Nephron (organoid): ENCODE data around the gene PACS1.
A peak's percentile ranks its signal among the peaks of the same experiment; 100 is the strongest.

Source experiments
- H3K27ac Mint-ChIP-seq, 3 experiments: 2 replicates each; pipeline ENCODE4 v1.8.0; 2020; ENCODE audit warnings: mixed read lengths in 3 of 3, mild to moderate bottlenecking in 2 of 3, moderate library complexity in 1 of 3
- H3K27me3 Mint-ChIP-seq: 2 replicates; pipeline ENCODE4 v1.8.0; 2021; ENCODE audit warnings: low read depth, mild to moderate bottlenecking, moderate library complexity, mixed read lengths
- H3K36me3 Mint-ChIP-seq: 2 replicates; pipeline ENCODE4 v1.8.0; 2020; ENCODE audit warnings: low read depth, mixed read lengths
- H3K4me1 Mint-ChIP-seq: 2 replicates; pipeline ENCODE4 v1.8.0; 2020; ENCODE audit warnings: mixed read lengths
- H3K4me3 Mint-ChIP-seq, 3 experiments: 2 replicates each; pipeline ENCODE4 v1.8.0; 2020; ENCODE audit warnings: mild to moderate bottlenecking in 3 of 3, mixed read lengths in 3 of 3, moderate library complexity in 2 of 3
- H3K9me3 Mint-ChIP-seq: 2 replicates; pipeline ENCODE4 v1.8.0; 2020; ENCODE audit warnings: mixed read lengths
- TF ChIP-seq, protein P1 (sequence below), 3 experiments: fragments of 200-600 bp; sonication (generic); IDR thresholded peaks; one replicate each; pipeline ENCODE4 v1.5.0; 2021; ENCODE audit warnings: antibody characterized with exemption in 3 of 3; ENCODE audit not compliant: unreplicated experiment in 3 of 3

Gene PACS1

GRCh38 chr11:66211100-66211499 is 141.0 kb downstream of the PACS1 start:
- H3K4me1 Mint-ChIP-seq = no peaks in the 10 kb centered on the region
- peak overlapping the region in 1 of 3 experiments; percentile 46 for H3K27ac Mint-ChIP-seq
- H3K9me3 Mint-ChIP-seq = no peaks in the 10 kb centered on the region
- TF ChIP-seq, protein P1, sequence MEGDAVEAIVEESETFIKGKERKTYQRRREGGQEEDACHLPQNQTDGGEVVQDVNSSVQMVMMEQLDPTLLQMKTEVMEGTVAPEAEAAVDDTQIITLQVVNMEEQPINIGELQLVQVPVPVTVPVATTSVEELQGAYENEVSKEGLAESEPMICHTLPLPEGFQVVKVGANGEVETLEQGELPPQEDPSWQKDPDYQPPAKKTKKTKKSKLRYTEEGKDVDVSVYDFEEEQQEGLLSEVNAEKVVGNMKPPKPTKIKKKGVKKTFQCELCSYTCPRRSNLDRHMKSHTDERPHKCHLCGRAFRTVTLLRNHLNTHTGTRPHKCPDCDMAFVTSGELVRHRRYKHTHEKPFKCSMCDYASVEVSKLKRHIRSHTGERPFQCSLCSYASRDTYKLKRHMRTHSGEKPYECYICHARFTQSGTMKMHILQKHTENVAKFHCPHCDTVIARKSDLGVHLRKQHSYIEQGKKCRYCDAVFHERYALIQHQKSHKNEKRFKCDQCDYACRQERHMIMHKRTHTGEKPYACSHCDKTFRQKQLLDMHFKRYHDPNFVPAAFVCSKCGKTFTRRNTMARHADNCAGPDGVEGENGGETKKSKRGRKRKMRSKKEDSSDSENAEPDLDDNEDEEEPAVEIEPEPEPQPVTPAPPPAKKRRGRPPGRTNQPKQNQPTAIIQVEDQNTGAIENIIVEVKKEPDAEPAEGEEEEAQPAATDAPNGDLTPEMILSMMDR (IDR thresholded peaks at IDR 0.05; ENCODE audit: unreplicated experiment in 3 of 3) = no peak
- H3K36me3 Mint-ChIP-seq = peaks cover 26% of the 10 kb centered on the region
- H3K27me3 Mint-ChIP-seq = no peaks in the 10 kb centered on the region
- H3K4me3 Mint-ChIP-seq = no peak overlapping the region

DNA sequence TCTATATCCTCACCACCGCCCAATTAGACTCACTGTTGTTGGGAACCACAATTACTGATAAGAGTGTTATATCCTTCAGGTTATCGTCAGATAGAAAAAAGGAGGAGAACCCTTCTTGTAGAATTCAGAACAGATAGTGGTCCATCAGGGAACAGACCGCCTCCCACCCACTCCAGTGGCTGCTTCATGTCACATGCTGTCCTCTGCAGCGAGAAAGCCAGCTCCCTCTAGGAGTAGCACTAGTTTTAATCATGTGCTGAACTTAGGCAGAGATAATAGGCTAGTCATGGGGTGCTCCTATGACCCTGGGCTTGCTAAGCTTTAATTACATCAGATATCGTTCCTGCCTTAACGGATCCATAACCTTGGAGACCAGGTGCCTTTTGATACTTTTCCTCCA is 146.8 kb downstream of the PACS1 start:
- Mint-ChIP-seq H3K27ac (no peak overlapping the region), H3K4me1 (no peaks in the 10 kb centered on the region), H3K4me3 (no peak overlapping the region), H3K27me3 (no peaks in the 10 kb centered on the region), H3K36me3 (peaks cover 37% of the 10 kb centered on the region), H3K9me3 (no peaks in the 10 kb centered on the region)
- TF ChIP-seq, protein P1 (IDR thresholded peaks at IDR 0.05; ENCODE audit: unreplicated experiment in 3 of 3) = no peak

DNA sequence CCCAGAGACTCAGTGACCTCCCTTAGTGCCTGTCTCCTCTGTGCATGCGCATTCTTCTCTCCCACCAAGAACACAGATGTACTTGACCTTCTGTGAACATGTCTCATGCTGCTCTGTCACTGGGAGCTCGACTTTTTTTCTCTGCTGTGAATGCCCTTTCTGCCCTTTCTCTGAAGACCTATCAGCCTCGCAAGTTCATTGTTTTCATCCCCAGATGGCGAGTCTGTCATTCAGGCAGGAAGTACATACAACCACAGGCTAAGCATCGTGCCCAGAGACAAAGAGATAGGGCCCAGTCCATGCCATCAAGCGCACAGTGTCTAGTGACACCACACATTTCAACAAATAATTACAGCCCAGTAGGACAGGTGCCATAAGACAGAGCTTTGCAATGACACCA is 148.0 kb downstream of the PACS1 start:
- H3K27me3 Mint-ChIP-seq = no peaks in the 10 kb centered on the region
- H3K27ac Mint-ChIP-seq = no peak overlapping the region
- H3K9me3 Mint-ChIP-seq = no peaks in the 10 kb centered on the region

GRCh38 chr11:66218846-66219620 is 149.0 kb downstream of the PACS1 start:
- no peak overlapping the region for H3K27ac Mint-ChIP-seq
- peaks cover 32% of the 10 kb centered on the region for H3K36me3 Mint-ChIP-seq
- no peaks in the 10 kb centered on the region for H3K27me3 Mint-ChIP-seq
- H3K4me3 Mint-ChIP-seq = no peak overlapping the region
- H3K9me3 Mint-ChIP-seq = no peaks in the 10 kb centered on the region
- no peaks in the 10 kb centered on the region for H3K4me1 Mint-ChIP-seq
- TF ChIP-seq, protein P1 (IDR thresholded peaks at IDR 0.05; ENCODE audit: unreplicated experiment in 3 of 3) = no peak

More for the DNA sequence above, 148.0 kb downstream of the PACS1 start:
- peaks cover 38% of the 10 kb centered on the region for H3K36me3 Mint-ChIP-seq
- H3K4me3 Mint-ChIP-seq = no peak overlapping the region
- no peaks in the 10 kb centered on the region for H3K4me1 Mint-ChIP-seq
- TF ChIP-seq, protein P1 (IDR thresholded peaks at IDR 0.05; ENCODE audit: unreplicated experiment in 3 of 3) = no peak

GRCh38 chr11:66219846-66220565 is 149.9 kb downstream of the PACS1 start:
- TF ChIP-seq, protein P1 (IDR thresholded peaks at IDR 0.05; ENCODE audit: unreplicated experiment in 3 of 3) = no peak
- H3K27ac Mint-ChIP-seq = no peak overlapping the region

More at GRCh38 chr11:66219846-66220565, 149.9 kb downstream of the PACS1 start:
- H3K9me3 Mint-ChIP-seq = no peaks in the 10 kb centered on the region
- H3K4me1 Mint-ChIP-seq = peaks cover 3% of the 10 kb centered on the region
- H3K27me3 Mint-ChIP-seq = no peaks in the 10 kb centered on the region
- no peak overlapping the region for H3K4me3 Mint-ChIP-seq
- peaks cover 29% of the 10 kb centered on the region for H3K36me3 Mint-ChIP-seq
